Neural progenitor cell (in vitro differentiated cells): ENCODE data around the gene GBP6. TPM values are rescaled to one million over a fixed set of nuclear protein-coding genes. Genes with fewer than 3 reads are reported as not detected.
"Not testable (repeated sequence)": the region's sequence is repeated elsewhere in the genome, so short reads cannot be mapped to it uniquely, and the experiment has no call there.

ENCODE experiments used
- DNase-seq: peaks from one replicate; pipeline ENCODE4 v3.0.0-alpha.2; 2016; ENCODE audit warnings: low spot score
- H2AFZ ChIP-seq: fragments of 200-600 bp; sonication (generic); replicated peaks from 2 replicates; pipeline ENCODE4 v1.6.1; 2016; ENCODE audit warnings: antibody characterized with exemption
- H3F3A ChIP-seq: fragments of 200-600 bp; sonication (generic); 2 replicates; pipeline ENCODE4 v1.6.1; 2016; ENCODE audit warnings: antibody characterized with exemption, low read depth
- H3K27ac ChIP-seq: fragments of 200-600 bp; sonication (generic); 2 replicates; pipeline ENCODE4 v1.5.1; 2016; ENCODE audit warnings: mild to moderate bottlenecking
- H3K27me3 ChIP-seq: fragments of 200-600 bp; sonication (generic); 2 replicates; pipeline ENCODE4 v1.6.1; 2016; ENCODE audit warnings: mild to moderate bottlenecking, moderate library complexity
- H3K36me3 ChIP-seq: fragments of 200-600 bp; sonication (generic); 2 replicates; pipeline ENCODE4 v1.5.1; 2016
- H3K4me1 ChIP-seq: fragments of 200-600 bp; sonication (generic); 2 replicates; pipeline ENCODE4 v1.6.1; 2016; ENCODE audit warnings: mixed run types
- H3K4me2 ChIP-seq: fragments of 200-600 bp; sonication (generic); 2 replicates; pipeline ENCODE4 v1.6.1; 2016
- H3K4me3 ChIP-seq: fragments of 200-600 bp; sonication (generic); 2 replicates; pipeline ENCODE4 v1.5.1; 2016
- H3K79me2 ChIP-seq: fragments of 200-600 bp; sonication (generic); 2 replicates; pipeline ENCODE4 v1.6.1; 2016; ENCODE audit warnings: low read depth
- H3K9ac ChIP-seq: fragments of 200-600 bp; sonication (generic); 2 replicates; pipeline ENCODE4 v1.6.1; 2016
- H3K9me3 ChIP-seq: fragments of 200-600 bp; sonication (generic); 2 replicates; pipeline ENCODE4 v1.5.1; 2016; ENCODE audit warnings: low read depth
- H4K20me1 ChIP-seq: fragments of 200-600 bp; sonication (generic); 2 replicates; pipeline ENCODE4 v1.6.1; 2016; ENCODE audit warnings: low read depth
- H3K27ac Mint-ChIP-seq: 3 replicates; pipeline ENCODE4 v1.8.0; 2021; ENCODE audit warnings: mixed read lengths
- H3K27me3 Mint-ChIP-seq: 2 replicates; pipeline ENCODE4 v1.8.0; 2022; ENCODE audit warnings: low read depth, mild to moderate bottlenecking, inconsistent platforms, moderate library complexity, mixed read lengths; ENCODE audit not compliant: insufficient read depth
- H3K36me3 Mint-ChIP-seq: 3 replicates; pipeline ENCODE4 v1.8.0; 2021; ENCODE audit warnings: mixed read lengths
- H3K4me1 Mint-ChIP-seq: 3 replicates; pipeline ENCODE4 v1.8.0; 2021; ENCODE audit warnings: mixed read lengths
- H3K4me3 Mint-ChIP-seq: 3 replicates; pipeline ENCODE4 v1.8.0; 2021; ENCODE audit warnings: mild to moderate bottlenecking, moderate library complexity, mixed read lengths
- H3K9me3 Mint-ChIP-seq: 3 replicates; pipeline ENCODE4 v1.8.0; 2020; ENCODE audit warnings: mixed read lengths
- EZH2 ChIP-seq: fragments of 200-600 bp; sonication (generic); IDR thresholded peaks from 2 replicates; pipeline ENCODE4 v1.6.1; 2017; ENCODE audit warnings: antibody characterized with exemption, mild to moderate bottlenecking, moderate library complexity
- EZH2phosphoT487 ChIP-seq: fragments of 200-600 bp; sonication (generic); IDR thresholded peaks from 2 replicates; pipeline ENCODE4 v1.6.1; 2017; ENCODE audit warnings: antibody characterized with exemption
- total RNA-seq: library from RNA; depleted of rRNA; stranded (reverse); fragments of >200 nt; gene quantifications from 2 replicates; pipeline ENCODE4 v1.2.3, GENCODE V29; 2015; ENCODE audit warnings: low replicate concordance
- TF ChIP-seq, protein P1 (sequence below): fragments of 200-600 bp; sonication (generic); IDR thresholded peaks from 2 replicates; pipeline ENCODE4 v1.5.1; 2017; ENCODE audit warnings: antibody characterized with exemption, mild to moderate bottlenecking

Gene GBP6
- total RNA-seq, 1 donor from 2014 or later: not detected

DNA sequence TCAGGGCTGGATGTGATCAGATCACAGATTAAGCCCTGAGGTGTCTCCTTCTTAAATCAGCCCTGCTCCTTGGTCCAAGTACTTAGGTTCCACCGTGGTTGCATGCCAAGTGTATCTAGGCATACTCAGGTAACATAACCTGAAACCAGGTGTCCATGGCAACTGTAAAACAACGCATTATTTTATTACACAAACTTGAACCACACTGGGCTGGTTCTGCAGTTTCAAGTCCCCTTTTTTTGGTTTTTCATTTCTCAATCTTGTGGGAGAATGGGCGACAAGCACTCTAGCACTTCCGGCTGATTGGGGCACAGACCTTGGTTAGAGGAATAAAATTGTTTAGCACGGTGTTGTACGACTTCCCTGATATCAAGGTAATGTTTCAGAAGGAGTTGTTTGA lies 65.2 kb downstream of the GBP6 start:
- TF ChIP-seq EZH2 (no peak), EZH2phosphoT487 (no peak)
- no peaks in the 10 kb centered on the region for H3K36me3 Mint-ChIP-seq
- Histone ChIP-seq H2AFZ (no peak overlapping the region), H3K4me2 (no peak overlapping the region), H3K9me3 (no peaks in the 10 kb centered on the region), H3K27me3 (no peaks in the 10 kb centered on the region), H3K4me3 (no peak overlapping the region), H3K27ac (no peak overlapping the region), H4K20me1 (no peaks in the 10 kb centered on the region), H3F3A (no peaks in the 10 kb centered on the region), H3K9ac (no peak overlapping the region), H3K79me2 (no peaks in the 10 kb centered on the region), H3K36me3 (no peaks in the 10 kb centered on the region), H3K4me1 (peaks cover 10% of the 10 kb centered on the region)
- H3K9me3 Mint-ChIP-seq: no peaks in the 10 kb centered on the region
- H3K27ac Mint-ChIP-seq: no peak overlapping the region
- no peaks in the 10 kb centered on the region for H3K4me1 Mint-ChIP-seq
- H3K4me3 Mint-ChIP-seq: no peak overlapping the region
- no peak for DNase-seq
- H3K27me3 Mint-ChIP-seq: no peaks in the 10 kb centered on the region

DNA sequence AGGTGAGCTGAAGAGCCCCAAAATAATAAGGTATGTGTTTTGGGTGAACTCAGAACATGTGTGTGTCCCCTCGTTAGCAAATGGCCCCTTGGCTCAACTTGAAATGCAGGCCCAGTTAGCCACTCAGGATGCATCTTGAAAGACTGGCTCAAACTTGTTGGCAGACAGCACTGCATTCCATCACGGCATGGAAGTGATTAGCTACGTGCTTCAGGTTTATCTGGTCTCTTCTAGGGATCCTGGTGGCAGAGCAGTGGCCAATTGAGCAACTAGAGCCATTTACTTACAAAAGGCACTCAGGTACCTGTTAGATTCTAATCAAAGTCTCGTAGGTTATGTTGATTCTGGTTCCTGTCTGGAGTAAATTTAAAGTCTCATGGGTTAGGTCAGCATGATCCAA lies 65.8 kb downstream of the GBP6 start:
- not testable (repeated sequence) for DNase-seq

DNA sequence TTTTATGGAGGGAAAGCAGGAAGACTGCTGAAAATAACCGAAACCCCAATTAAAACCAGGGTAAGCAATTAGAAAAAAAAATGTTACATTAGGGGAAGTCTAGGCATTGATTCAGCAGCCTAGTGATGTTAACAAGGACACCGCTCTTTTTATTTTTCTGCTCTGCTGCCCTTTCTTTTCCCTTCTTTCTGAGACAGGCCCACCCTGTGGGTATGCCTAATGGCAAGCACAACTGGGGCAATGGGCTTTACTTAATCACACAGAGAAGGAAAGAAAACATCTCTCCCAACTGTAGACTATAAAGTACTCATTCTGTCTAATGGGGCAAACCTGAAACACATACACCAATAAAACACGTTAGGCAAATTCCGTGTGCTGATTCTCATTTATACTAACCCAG lies 69.6 kb downstream of the GBP6 start:
- H3K4me3 Mint-ChIP-seq: no peak overlapping the region
- Histone ChIP-seq H3K4me2 (peak overlapping the region; percentile 19), H3K4me3 (no peak overlapping the region), H3K27ac (no peak overlapping the region), H3K9ac (no peak overlapping the region), H3F3A (no peaks in the 10 kb centered on the region), H4K20me1 (no peaks in the 10 kb centered on the region), H3K9me3 (no peaks in the 10 kb centered on the region), H3K36me3 (no peaks in the 10 kb centered on the region), H3K27me3 (no peaks in the 10 kb centered on the region), H3K79me2 (no peaks in the 10 kb centered on the region), H3K4me1 (peaks cover 10% of the 10 kb centered on the region), H2AFZ (peak overlapping the region; percentile 23)
- no peaks in the 10 kb centered on the region for H3K36me3 Mint-ChIP-seq
- peaks cover 2% of the 10 kb centered on the region for H3K9me3 Mint-ChIP-seq
- H3K27ac Mint-ChIP-seq: no peak overlapping the region
- no peaks in the 10 kb centered on the region for H3K27me3 Mint-ChIP-seq
- H3K4me1 Mint-ChIP-seq: no peaks in the 10 kb centered on the region
- DNase-seq: peak; percentile 23
- TF ChIP-seq EZH2 (no peak), EZH2phosphoT487 (no peak)
- TF ChIP-seq, protein P1, sequence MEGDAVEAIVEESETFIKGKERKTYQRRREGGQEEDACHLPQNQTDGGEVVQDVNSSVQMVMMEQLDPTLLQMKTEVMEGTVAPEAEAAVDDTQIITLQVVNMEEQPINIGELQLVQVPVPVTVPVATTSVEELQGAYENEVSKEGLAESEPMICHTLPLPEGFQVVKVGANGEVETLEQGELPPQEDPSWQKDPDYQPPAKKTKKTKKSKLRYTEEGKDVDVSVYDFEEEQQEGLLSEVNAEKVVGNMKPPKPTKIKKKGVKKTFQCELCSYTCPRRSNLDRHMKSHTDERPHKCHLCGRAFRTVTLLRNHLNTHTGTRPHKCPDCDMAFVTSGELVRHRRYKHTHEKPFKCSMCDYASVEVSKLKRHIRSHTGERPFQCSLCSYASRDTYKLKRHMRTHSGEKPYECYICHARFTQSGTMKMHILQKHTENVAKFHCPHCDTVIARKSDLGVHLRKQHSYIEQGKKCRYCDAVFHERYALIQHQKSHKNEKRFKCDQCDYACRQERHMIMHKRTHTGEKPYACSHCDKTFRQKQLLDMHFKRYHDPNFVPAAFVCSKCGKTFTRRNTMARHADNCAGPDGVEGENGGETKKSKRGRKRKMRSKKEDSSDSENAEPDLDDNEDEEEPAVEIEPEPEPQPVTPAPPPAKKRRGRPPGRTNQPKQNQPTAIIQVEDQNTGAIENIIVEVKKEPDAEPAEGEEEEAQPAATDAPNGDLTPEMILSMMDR: no peak

More for the DNA sequence above, 65.8 kb downstream of the GBP6 start:
- not testable (repeated sequence) for H3K27ac Mint-ChIP-seq, H4K20me1 ChIP-seq, H3K9ac ChIP-seq, H3K4me3 Mint-ChIP-seq, H3K79me2 ChIP-seq, H2AFZ ChIP-seq, H3K27me3 ChIP-seq, H3K4me1 ChIP-seq, H3K36me3 ChIP-seq, H3K36me3 Mint-ChIP-seq, H3K4me2 ChIP-seq, H3K4me3 ChIP-seq, H3F3A ChIP-seq, H3K4me1 Mint-ChIP-seq, H3K9me3 ChIP-seq, H3K27me3 Mint-ChIP-seq, H3K27ac ChIP-seq, H3K9me3 Mint-ChIP-seq

DNA sequence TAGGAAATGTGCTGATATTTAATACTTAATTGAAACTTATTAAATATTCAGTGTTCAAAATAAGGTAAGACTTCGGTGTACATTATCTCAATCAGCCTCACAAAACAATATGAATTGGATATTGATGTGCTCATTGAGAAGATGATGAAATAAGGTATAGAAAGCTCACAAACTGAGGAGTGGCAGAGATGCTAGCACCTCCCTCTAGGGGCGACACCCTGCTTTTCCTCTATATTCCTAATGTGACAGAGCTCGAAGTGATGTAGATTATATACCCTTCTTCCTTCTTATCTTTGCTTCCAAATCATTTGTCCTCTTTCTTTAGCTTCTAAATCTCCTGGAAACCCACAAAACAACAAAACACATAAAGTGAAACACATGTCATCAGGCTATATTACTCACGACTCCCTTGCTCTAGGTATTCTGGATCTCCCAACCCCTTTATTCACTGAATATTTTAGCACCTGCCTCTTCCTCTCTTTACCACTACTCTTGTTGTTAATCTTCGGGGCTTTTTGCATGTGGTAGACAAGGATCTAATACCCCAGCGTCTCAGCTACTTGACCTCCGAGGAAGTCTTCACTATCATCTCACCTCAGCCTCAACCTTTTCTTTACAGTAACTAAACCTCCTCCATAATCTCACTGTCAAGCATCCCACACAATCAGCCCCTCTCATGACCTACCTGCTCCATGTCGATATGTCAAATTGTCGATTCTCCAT lies 70.4 kb downstream of the GBP6 start:
- not testable (repeated sequence) for H3F3A ChIP-seq, H2AFZ ChIP-seq, H3K9me3 Mint-ChIP-seq, H3K9ac ChIP-seq, H3K36me3 ChIP-seq, H3K9me3 ChIP-seq, H3K4me1 Mint-ChIP-seq, H3K27ac Mint-ChIP-seq, H3K4me2 ChIP-seq, H3K36me3 Mint-ChIP-seq, H3K27me3 Mint-ChIP-seq, H3K27ac ChIP-seq, H3K4me3 ChIP-seq, H3K27me3 ChIP-seq, H3K79me2 ChIP-seq, H3K4me3 Mint-ChIP-seq, H3K4me1 ChIP-seq, DNase-seq, H4K20me1 ChIP-seq

Other genes with a start within 250 kb of the GBP6 start
- gene GBP2, start 237.9 kb upstream of the GBP6 start, total RNA-seq: not detected in 2 replicates
- gene GBP7, start 188.1 kb upstream of the GBP6 start, total RNA-seq: not detected in 2 replicates
- not detected in 2 replicates for gene GBP4, start 165.1 kb upstream of the GBP6 start, total RNA-seq
- not detected in 2 replicates for gene GBP5, start 91.2 kb upstream of the GBP6 start, total RNA-seq
- gene LRRC8B, start 160.8 kb downstream of the GBP6 start, total RNA-seq: 28.4 and 37.3 TPM in 2 replicates